Gastroesophageal sphincter (tissue), 3 donors: ENCODE results near the gene SRP68.

ENCODE experiments used
- EP300 ChIP-seq: sonication (generic); formaldehyde crosslinking; IDR thresholded peaks from one replicate; pipeline ENCODE4 v1.6.1; 2017; ENCODE audit warnings: antibody characterized with exemption, mild to moderate bottlenecking
- POLR2AphosphoS5 ChIP-seq: sonication (generic); formaldehyde crosslinking; IDR thresholded peaks from one replicate; pipeline ENCODE4 v1.6.1; 2017; ENCODE audit warnings: antibody characterized with exemption
- TF ChIP-seq, protein P1 (sequence below), 4 experiments: fragments of 200-600 bp in 2 of 4; fragments of 450-650 bp in 2 of 4; sonication (generic) in 1 of 4; IDR thresholded peaks; one replicate each; pipeline ENCODE4 v1.5.1; 2017 to 2019; ENCODE audit warnings: antibody characterized with exemption in 4 of 4, mild to moderate bottlenecking in 2 of 4, moderate library complexity in 2 of 4

GRCh38 chr17:76017481-76018339 lies 54.6 kb downstream of the SRP68 start:
- TF ChIP-seq, protein P1, sequence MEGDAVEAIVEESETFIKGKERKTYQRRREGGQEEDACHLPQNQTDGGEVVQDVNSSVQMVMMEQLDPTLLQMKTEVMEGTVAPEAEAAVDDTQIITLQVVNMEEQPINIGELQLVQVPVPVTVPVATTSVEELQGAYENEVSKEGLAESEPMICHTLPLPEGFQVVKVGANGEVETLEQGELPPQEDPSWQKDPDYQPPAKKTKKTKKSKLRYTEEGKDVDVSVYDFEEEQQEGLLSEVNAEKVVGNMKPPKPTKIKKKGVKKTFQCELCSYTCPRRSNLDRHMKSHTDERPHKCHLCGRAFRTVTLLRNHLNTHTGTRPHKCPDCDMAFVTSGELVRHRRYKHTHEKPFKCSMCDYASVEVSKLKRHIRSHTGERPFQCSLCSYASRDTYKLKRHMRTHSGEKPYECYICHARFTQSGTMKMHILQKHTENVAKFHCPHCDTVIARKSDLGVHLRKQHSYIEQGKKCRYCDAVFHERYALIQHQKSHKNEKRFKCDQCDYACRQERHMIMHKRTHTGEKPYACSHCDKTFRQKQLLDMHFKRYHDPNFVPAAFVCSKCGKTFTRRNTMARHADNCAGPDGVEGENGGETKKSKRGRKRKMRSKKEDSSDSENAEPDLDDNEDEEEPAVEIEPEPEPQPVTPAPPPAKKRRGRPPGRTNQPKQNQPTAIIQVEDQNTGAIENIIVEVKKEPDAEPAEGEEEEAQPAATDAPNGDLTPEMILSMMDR (IDR thresholded peaks at IDR 0.05): no peak
- no peak for TF ChIP-seq POLR2AphosphoS5
- TF ChIP-seq EP300: no peak
